ENCODE data around the gene CETN2.
"Not testable (repeated sequence)": the region's sequence is repeated elsewhere in the genome, so short reads cannot be mapped to it uniquely, and the experiment has no call there.

The CETN2 gene

DNA sequence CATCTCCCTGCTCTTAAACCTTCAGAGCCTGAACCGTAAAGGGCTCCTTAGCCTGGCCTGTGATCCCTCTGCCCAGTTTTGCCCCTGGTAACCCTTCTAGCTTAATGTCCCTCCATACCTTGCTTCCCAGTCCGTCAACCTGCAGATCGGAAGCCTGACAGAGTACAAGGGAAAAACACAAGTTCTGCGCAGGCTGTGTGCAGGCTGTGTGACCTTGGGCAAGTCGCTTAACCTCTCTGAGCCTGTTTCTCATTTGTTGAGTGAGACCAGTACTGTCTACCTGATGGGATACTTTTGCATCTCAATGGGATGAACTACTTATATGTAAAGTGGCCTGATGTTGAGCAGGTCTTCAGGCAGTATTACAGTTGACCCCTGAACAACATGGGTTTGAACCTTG lies 2.0 kb upstream of the CETN2 start:
- DNase-seq (ENCODE audit: low read depth): no peak

DNA sequence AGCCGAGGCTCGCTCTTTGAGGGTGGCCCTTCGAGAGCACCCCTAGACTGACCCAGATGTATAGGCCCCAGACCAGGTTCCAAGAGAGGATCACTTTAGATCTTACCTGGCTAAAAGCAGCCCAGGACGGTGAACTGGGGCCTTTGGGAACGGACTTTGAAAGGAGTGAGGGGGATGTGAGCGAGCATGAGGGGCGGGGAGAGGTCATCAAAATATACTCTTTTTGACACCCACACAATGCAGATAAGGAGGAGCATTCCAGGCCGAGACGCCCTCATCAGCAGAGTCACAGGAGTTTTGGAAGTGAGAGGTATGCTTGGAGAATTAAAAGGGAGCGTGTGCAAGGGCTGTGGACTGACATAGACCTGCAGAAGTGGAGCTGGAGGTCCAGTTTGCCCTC lies 834 bp upstream of the CETN2 start:
- no peak for DNase-seq (ENCODE audit: low read depth)

DNA sequence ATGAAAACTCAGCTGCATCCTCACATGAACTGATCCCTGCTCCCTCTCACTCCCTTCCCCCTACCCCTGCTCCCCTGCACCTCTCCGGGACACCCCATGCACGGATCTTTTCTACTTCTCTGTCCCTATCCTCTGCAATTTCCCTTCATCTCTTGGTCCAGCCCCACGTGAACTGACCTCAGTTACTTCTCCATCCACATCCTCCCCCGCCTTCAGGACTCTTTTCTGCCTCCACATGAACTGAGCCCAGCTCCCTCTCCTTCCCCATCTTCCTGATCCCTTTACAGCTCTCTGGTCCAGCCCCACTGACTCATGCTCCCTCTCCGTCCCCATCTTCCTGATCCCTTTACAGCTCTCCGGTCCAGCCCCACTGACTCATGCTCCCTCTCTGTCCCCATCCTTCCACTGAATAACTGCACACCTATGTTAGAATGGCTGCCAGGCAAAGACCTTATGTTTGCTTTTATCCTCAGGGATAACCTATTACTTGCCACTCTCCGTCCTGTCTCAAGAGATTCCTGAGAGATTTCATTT lies 5.6 kb downstream of the CETN2 start:
- DNase-seq (ENCODE audit: low read depth): no peak

DNA sequence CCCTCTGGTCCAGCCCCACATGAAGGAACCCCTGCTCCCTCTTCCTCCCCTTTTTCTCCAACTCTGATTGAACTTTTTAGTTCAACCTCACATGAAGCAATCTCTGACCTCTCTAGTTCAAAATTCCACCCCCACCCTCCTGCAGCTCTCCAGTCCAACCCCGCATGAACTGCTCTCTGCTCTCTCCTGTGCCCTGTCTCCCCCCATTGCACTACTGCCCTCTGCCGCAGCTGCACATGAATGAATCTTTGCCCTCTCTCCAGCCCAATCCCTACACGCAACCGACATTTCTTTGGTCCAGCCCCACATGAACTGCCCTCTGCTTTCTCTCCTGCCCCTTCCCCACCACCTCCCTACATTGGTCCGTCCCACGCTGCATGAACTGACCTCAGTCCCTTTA lies 6.9 kb downstream of the CETN2 start:
- no peak for DNase-seq (ENCODE audit: low read depth)

DNA sequence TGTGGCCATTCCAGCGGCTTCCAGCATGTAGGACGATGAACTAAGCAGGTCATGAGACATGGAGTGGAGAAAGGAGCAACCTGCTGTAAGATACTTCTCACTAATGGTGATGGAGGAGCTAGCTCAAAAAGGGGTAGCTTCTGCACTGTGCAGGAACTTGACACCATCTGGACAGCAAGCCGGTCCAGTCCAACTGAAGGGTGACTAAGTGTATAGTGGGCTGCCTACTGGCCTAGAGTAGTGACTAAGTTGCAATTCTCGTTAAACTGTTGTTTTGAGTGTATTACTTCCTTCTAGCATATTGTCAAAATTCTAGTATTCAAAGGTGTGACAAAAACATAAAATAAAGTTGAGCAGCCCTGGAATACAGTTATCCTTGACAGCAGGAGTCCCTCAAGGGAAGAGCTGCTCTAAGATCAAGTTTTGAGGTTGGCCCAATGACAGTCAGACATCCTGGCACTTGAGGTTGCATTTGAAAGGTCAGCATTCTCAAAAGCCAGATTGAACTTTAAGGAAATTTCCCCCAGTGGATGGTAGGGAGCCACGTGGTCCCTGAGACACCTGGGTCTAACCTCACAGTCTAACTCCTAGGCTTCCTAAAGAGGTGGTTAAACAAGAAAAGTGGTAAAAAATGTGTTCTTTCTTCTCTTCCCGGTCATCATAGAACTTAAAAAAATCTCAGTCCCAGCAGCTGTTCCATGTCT lies 8.0 kb downstream of the CETN2 start:
- DNase-seq (ENCODE audit: low read depth): no peak

DNA sequence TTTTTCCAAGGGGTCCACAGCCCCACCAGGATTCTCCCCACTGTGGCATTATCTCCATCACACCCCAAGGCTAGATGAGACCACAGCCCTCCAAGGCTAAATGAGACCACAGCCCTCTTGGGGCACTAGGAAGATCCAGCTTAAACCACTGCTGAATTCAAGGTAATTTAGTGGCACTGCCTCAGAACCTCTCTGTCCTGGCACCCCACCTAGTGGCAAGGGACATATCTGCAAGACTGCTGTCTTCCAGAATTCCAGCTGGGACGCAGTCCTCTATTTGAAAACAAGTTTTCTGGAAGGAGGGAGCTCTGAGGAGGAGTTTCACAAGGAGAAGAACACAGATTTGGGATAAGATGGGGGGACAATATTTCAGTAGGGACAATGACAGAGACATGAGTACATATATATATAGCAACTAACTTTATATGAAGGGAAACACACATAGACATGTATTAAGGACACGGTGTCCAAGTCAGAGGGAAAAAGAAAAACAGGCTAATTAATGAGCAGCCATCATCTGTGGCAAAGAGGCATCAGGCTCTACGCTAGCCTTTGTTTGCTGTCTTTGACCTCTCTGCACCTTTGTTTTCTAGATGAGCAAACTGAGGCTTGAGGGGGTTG lies 9.3 kb downstream of the CETN2 start:
- DNase-seq (ENCODE audit: low read depth): no peak

DNA sequence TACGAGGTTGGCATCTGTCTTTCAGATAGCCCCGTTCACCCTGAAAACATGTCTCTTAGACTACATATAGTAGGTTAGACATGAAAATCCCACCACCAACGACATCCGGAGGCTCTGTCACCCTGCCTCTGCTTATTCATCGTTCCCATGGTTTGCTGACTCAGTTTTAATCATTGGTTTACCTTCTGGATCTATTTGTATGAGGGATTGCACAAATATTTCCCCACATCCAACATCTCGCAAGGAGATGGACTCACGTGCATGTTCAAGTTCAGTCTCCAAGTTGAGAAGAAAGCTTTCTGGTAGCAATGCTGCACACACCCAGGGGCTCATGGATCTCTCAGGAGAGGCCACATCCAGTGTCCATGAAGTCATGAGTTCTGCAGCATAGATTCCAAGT lies 10.8 kb downstream of the CETN2 start:
- DNase-seq (ENCODE audit: low read depth): peak; percentile 43

DNA sequence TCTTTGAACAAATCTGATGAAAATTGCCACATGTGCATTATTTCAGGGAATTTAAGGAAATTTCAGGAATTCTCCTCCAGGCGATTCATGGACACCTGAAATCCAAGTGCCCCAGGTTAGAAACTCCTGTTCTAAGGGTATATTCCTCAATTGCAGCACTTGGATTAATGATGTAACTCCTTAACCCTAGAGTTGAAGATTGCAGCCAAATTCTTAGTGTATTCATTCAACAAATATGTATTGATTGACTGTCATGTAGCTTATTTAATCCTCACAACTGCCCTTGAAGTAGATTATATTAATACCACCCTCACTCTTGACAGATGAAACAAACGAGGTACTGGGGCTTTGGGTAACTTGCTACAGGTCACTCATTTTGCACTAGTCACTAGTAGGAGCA lies 11.3 kb downstream of the CETN2 start:
- DNase-seq (ENCODE audit: low read depth): no peak

DNA sequence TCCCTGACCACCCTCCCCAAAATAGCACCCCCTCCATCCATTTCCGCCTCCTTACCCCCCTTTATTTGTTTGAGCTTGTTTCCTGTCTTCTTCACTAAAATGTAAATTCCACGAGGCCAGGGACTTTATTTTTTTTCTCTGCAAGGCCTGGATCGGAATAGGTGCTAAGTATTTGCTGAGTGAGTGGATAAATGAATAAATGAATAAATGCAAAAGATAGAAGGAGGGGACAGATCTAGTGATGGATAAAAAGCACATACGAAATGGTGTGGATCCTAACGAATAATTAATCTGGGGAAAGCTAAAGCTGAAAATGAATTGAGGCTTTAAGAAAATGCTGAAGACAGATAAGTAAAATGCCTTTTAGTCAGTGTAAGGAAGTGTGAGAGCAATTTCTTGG lies 12.2 kb downstream of the CETN2 start:
- no peak for DNase-seq (ENCODE audit: low read depth)

DNA sequence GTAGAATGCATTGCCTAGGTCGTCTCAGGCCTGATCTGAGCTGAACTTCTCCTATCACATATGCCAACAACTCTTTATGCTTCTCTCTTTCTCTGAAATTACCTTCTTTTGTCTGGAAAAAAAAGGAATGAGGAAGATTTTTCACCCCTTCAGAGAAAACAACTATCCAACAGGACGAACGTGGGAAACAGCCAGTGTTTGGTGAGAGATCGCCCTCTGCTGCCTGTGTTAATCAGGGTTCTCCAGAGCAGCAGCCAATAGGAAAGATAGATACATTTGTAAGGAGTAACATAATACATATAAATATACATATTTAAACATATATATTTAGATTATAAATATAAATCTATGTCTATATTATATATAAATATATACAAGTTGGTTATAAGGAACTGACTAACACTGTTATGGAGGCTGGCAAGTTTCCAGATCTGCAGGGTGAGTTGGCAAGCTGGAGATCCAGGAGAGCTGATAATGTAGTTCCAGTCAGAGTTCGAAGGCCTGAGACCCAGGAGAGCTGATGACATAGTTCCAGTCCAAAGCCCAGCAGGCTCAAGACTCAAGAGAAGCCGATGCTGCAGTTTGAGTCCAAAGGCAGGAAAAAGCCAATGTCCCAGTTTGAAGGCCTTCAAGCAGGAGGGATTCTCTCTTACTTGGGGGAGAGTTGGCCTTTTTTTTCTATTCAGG lies 13.3 kb downstream of the CETN2 start:
- no peak for DNase-seq (ENCODE audit: low read depth)

DNA sequence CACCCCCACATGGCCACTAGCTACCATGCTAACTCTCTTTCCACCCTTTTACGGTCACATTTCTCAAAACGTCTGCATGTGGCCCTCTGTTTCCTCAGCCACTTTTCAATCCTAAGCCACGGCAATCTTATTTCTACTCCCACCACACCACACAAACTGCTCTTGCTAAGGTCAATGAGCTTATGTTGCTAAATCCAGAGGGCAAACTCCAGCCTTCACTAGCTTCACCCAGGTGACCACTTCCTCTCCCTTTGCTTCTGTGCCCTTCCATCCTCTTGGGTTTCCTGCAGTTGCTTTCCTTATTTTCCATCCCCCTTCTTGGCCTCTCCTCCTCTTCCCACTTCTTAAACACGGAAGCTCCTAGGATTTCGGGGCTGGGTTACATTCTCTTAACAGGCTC lies 16.5 kb downstream of the CETN2 start:
- no peak for DNase-seq (ENCODE audit: low read depth)

DNA sequence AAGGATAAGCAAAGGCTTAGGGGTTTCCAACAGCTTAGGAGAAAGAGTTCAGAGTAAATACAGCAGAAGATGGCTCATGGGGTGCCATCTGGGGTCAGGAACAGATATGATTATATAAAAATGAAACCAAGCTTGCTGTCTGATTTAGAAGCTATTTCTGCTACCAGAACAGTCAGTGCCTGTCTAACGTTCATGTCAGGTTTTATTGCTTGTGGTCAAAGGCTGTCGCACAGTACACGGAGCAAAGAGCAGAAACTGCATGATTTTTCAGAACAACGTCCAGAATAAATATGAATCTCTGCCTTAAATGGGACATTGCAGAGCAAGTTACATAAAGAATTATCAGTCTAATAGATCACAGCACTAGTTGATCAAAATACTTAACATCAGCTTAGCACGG lies 17.4 kb downstream of the CETN2 start:
- DNase-seq (ENCODE audit: low read depth): no peak

DNA sequence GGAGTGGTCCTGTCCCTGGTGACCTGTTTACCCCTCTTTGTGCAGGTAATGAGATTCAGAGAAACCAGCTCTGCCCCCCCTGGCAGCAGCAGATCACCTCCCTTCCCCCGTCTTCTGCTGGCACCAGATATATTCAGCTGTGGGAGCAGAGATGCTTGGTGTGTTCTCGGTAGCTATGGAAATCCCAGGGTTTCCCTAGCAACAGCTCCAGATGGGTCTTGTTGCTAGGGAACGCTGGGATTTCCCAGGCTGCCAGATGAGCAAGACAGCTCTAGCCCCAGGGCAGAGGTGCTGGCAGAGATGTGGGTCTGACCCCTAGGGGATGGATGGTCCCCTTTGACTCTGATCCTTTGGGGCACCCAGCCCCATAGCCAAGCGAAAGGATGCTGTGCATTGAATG lies 20.2 kb downstream of the CETN2 start:
- no peak for DNase-seq (ENCODE audit: low read depth)

DNA sequence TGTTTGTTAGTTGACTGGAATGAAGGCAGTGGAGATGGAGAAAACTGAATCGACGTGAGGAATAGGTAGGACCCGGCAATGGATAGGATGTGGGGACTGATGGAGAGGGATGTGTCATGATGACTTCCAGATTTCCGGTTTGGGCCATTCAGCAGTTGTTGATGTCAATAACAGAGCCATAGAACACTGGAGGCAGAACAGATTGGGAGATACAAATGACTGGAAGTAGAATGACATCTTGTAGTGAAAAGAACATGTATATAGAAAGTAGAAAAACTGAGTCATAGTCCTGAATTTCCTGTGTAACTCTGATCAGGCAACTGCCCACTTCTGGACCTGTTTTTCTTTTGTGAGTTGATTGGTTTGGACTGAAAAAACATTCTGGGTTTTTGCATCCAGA lies 24.5 kb downstream of the CETN2 start:
- DNase-seq (ENCODE audit: low read depth): no peak

DNA sequence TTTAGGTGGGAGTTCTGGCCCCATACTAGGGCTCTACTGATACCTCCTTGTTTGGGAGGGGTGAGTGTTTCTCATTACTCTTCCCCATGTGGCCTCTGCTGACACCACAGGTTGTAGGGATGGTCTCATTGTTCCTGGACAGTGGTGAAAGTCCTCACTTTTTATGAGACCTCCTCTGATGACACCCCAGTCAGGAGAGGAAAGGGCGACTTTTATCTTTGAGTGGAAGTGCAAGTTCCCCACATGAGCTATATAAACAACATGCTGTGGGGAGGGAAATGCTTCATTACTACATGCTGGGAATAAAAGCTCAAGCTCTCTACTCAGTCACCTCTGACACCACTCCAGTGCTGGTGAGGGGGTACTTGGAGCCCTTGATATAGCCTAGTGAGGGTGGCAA lies 31.6 kb downstream of the CETN2 start:
- DNase-seq (ENCODE audit: low read depth): no peak

DNA sequence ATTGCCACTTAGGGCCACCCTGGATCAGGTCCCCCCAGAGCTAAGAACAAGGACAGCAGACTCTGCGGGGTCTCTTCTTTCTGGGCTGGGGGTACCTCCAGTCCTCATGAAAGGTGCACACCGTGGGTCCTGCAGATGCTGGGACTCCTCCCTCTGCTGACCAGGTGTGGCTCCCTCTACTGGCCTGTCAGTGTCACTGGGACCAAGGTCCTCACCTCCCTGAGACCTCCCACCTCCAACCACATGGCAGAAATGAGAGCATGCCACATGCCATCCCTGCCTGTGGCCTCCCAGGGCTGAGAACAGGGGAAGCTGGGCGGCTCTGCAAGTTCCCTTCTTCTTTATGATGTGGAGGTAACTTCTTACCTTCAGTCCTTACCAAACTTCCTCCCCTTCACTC lies 43.5 kb downstream of the CETN2 start:
- DNase-seq (ENCODE audit: low read depth): not testable (repeated sequence)

Data from HS-5 (cell line).